D721Med (cell line): Measurements from ENCODE around the gene NEUROG1.

ENCODE experiments used
- DNase-seq: peaks from one replicate; pipeline ENCODE4 v3.0.0; 2011; ENCODE audit warnings: low spot score; ENCODE audit not compliant: insufficient read length
- FAIRE-seq: peaks from 2 replicates; lab custom pipeline; 2011; peaks lifted over from hg19 to GRCh38; lab: Jason Lieb, UNC
- CTCF ChIP-seq: IDR thresholded peaks from 2 replicates; pipeline ENCODE4 v1.5.1; 2012; ENCODE audit warnings: mild to moderate bottlenecking, control low read depth; ENCODE audit not compliant: insufficient read depth; ENCODE audit errors: missing control alignments

The NEUROG1 gene

GRCh38 chr5:135564331-135564730, 28.6 kb upstream of the NEUROG1 start:
- TF ChIP-seq CTCF, result no peak
- FAIRE-seq (no peak), DNase-seq (no peak)

- TF ChIP-seq CTCF, result no peak
- FAIRE-seq (no peak), DNase-seq (no peak)
Measured at GRCh38 chr5:135561266-135561665, 25.5 kb upstream of the NEUROG1 start.

GRCh38 chr5:135560858-135561257, 25.1 kb upstream of the NEUROG1 start:
- DNase-seq, result peak; percentile 78
- peak; percentile 96 for TF ChIP-seq CTCF
- FAIRE-seq, result no peak

GRCh38 chr5:135559354-135559753, 23.6 kb upstream of the NEUROG1 start:
- FAIRE-seq, result no peak
- no peak for TF ChIP-seq CTCF
- DNase-seq, result no peak

GRCh38 chr5:135557076-135557838, 21.5 kb upstream of the NEUROG1 start:
- DNase-seq, result no peak
- no peak for FAIRE-seq
- no peak for TF ChIP-seq CTCF

- no peak for DNase-seq
- TF ChIP-seq CTCF, result no peak
- FAIRE-seq, result no peak
Measured at GRCh38 chr5:135556620-135557019, 20.9 kb upstream of the NEUROG1 start.

GRCh38 chr5:135555530-135555929, 19.8 kb upstream of the NEUROG1 start:
- no peak for DNase-seq
- no peak for TF ChIP-seq CTCF

More at GRCh38 chr5:135555530-135555929, 19.8 kb upstream of the NEUROG1 start:
- no peak for FAIRE-seq
